GM18870 (cell line): ENCODE results near the gene ARHGEF3.

Source experiments
- ATAC-seq: cut with Tn5 transposase; IDR thresholded peaks from one replicate; pipeline ENCODE4 v1.9.1; 2021; ENCODE audit warnings: moderate library complexity; ENCODE audit not compliant: unreplicated experiment

Gene ARHGEF3

GRCh38 chr3:56691165-56692000 is 110.4 kb downstream of the ARHGEF3 start:
- no peak for ATAC-seq

DNA sequence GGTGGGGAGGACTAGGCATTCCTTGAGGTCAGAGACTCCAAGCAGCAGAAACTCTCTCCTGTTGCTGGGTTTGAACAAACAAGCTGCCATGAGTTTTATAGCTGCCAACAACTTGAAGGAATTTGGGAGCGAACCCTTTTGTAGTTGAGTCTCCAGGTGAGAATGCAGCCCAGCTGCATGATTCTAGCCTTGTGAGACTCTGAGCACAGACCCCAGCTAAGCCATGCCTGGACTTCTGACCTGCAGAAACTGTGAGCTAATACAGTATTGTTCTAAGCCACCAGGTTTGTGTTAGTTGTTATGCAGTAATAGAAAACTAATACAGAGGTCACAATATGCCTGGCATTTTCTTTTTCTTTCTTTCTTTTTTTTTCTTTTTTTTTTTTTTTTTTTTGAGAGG is 112.4 kb downstream of the ARHGEF3 start:
- no peak for ATAC-seq

- ATAC-seq: no peak
Observed at GRCh38 chr3:56688191-56688590, 113.6 kb downstream of the ARHGEF3 start.

GRCh38 chr3:56684029-56684428 is 117.7 kb downstream of the ARHGEF3 start:
- ATAC-seq: no peak

DNA sequence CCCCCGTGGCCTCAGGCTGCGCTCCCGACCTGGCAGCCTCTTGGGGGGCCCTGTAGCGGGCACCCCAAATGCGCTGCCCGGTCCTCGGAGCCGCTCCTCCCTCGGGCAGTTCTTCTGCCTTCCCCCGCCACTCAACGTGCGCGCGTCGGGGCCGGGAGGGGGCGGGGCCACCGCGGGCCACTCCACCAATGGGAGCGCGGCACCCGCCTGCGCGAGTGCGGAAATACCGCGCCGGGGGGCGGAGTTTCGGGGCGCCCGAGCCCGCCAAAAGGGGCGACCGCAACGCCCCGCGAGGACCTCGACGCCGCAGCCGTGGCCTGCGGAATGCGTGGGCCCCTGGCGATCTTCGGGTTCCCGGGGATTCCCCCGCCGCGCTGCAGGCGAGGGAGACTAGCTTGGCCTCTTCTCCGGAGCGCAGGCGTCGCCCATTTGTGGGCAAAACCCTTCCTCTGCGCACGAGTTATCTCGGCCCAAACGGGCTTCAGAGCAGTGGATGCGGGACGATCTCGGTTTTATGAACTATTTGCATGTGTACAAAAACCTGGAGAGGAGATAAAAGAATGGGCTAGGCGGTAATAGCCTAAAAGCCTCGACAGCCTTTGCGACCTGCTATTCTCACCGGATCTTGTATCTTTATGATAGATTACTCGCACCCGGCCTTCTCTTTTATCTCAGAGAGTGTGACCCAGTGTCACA is 118.5 kb downstream of the ARHGEF3 start, which contains the start of gene TASOR:
Gene TASOR, minus strand, starts transcription at position 144 of the 696 bp plus-strand sequence. CDS start 259 bp downstream, outside the sequence.
- ATAC-seq: peak; percentile 46

DNA sequence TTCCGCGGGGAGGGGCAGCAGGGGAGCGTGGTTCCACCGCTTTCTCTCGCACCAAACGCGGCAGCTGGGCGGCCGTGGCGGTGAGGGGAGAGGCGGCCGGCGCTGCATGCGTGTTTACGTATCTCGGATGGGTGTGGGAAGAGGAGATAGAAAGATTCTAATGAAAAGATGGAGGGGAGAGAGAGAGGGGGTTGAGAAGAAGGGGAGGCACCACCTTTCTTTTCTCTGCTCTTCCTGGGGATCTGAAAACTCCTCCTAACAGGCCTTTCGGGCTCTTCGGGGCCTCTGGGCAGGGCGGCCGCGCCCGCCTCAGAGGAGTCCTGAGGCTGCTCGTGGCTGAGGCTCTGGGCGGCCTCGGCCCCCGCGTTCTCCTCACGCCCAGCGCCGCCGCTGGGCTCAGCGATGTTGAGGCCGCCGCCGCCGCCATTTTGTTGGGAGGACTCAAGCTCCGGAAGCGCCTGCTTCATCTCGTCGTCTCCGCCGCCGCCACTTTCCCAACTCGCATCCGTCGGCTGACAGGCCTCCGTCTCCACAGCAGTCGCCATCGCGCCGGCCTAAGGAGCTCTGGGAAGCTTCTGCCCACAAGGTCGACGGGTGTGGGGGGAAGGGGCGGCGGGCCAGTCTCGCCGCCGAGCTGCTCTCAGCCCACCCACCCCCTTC is 119.2 kb downstream of the ARHGEF3 start:
- peak; percentile 57 for ATAC-seq

DNA sequence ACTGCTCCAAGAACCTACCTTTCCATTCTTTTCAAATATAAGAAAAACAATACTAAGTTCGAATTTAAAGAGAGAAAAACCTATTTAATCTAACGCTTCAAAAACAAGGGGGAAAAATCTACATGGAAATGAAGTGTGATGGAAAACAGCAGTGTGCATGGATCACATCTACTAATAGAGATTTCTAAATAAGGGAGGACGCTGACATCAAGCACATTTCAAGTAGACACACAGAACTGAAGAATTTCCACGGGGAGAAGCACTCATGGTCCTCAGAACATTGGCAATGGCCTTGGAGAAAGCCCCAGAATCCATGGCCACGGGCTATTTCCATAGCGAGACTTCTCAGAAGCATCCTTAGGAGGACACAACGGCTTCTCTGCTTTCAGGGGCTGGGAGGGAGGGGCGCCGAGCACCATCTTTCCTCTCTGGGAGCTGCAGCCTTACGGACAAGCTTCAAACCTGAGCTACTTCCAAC is 119.7 kb downstream of the ARHGEF3 start:
- no peak for ATAC-seq

GRCh38 chr3:56680054-56680580 is 121.6 kb downstream of the ARHGEF3 start:
- no peak for ATAC-seq
